G401 (cell line): ENCODE data around the gene CAMTA1. TPM values are rescaled to one million over a fixed set of nuclear protein-coding genes. Genes with fewer than 3 reads are reported as not detected.

Source experiments
- DNase-seq: peaks from one replicate; pipeline ENCODE4 v3.0.0-alpha.2; 2015; ENCODE audit warnings: low spot score
- in situ Hi-C: cut with HindIII; loops from 2 replicates; pipeline ENCODE4 v1.10.0; 2016; ENCODE audit warnings: low sequenced_read_pairs, mixed read lengths
- total RNA-seq: library from RNA; depleted of rRNA; stranded (reverse); fragments of >200 nt; shearing (Covaris generic); gene quantifications from 2 replicates; pipeline ENCODE4 v1.2.3, GENCODE V29; 2014

Gene CAMTA1
- total RNA-seq, 1 experiment from 2014 or later = 137 TPM

DNA sequence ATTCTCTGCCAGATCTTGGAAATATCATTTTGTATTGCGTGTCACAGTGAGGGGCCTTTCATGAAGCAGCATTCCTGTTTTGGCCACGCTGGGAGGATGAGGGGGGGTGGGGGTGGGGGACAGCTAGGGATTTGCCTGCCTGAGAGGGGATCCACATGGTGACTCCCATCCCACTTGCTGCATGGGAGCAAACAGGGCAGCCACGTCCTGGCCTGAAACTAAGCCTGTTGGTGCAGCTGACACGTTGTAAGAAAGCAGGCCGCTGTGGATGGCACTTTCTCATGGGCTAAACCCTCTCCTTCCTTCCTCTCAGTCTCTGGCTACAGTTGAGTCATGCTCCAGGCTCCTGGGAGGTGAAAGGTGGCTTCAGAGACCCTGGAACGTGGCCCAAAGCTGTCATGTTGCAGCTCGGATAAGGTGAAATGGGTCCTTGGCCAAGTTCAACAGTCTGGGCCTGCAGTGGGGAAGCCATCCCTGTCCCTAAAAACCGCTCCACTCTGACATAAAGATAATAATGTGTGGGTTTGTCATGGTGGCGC lies 639.2 kb downstream of the CAMTA1 start:
- in situ Hi-C loops = no loop called here
- no peak for DNase-seq

DNA sequence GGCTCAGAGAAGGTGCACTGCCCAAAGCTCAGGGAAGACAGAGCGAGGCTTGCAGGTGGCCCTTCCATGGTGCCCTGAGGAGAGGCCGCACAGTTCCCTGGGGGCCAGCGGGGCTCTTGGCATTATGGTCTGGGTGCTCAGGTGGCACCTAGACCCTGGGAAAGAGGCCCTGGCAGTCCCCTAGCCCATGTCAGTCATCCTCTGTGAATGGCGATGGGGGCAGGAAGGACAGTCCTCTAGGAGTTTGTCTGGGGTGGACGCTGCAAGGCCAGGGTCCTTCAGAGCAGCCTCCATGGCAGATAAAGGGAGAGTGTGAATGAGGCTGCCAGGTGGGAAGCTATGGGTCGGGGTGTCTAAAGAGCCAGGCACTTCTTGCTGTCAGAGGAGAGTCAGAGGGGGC lies 640.0 kb downstream of the CAMTA1 start:
- no peak for DNase-seq
- in situ Hi-C loops = no loop called here

DNA sequence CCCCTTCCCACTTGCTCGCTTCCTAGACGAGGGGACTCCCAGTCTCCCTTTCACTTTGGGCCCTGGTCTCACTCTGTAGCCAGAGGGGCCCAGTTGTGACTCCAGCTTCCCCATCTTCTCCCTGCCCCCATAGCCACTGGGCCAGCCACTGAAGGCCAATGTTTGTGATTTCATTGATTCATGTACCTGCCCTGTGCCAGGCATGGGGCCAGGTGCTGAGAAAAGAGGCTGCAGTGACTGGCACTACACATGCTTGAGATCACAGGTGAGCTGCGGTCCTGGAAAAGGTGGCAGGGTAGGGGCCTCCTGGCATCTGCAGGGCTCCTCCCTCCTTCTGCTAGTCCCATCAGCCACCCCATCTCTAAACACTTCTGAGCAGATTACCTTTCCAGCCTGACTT lies 640.5 kb downstream of the CAMTA1 start:
- in situ Hi-C loops = no loop called here

DNA sequence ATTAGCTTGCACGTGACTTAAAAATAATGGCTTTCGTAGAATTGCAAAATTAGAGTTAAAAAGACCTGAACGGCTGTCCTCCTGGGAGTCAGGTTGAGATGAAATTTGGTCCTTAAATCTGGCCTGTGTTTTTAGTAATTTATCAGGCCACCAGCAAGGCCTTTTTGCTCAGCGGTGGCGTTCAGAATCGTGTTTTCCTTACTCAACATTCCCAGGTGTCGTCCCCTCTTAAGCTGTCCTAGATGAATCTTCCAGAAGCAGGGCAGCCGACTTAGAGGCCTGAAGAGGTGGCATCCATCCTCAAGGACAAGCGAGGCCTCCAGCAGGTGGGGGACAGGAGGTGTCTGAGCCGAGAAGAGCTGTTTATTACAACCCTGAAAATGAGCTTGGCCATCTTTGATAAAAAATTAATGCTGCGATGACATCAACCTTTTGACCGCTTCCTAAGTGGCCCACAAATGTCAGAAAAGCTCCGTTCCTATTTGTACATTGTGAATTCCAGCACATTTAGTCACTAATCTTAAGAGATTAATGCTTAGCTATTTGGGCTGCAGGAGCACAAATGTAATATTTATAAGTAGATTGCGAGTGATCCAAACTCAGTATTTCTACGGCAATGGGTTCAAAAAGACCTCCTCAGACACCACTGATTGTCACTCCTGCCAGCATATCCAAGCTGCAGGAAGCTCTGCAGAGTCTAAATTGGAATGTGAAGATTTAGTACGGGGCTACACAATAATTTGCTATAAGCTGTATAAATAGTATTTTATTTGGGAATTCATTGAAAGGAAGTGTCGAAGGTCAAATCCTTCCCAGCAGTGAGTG lies 641.7 kb downstream of the CAMTA1 start:
- no peak for DNase-seq
- in situ Hi-C loops = no loop called here

More for the DNA sequence above, 640.5 kb downstream of the CAMTA1 start:
- no peak for DNase-seq

DNA sequence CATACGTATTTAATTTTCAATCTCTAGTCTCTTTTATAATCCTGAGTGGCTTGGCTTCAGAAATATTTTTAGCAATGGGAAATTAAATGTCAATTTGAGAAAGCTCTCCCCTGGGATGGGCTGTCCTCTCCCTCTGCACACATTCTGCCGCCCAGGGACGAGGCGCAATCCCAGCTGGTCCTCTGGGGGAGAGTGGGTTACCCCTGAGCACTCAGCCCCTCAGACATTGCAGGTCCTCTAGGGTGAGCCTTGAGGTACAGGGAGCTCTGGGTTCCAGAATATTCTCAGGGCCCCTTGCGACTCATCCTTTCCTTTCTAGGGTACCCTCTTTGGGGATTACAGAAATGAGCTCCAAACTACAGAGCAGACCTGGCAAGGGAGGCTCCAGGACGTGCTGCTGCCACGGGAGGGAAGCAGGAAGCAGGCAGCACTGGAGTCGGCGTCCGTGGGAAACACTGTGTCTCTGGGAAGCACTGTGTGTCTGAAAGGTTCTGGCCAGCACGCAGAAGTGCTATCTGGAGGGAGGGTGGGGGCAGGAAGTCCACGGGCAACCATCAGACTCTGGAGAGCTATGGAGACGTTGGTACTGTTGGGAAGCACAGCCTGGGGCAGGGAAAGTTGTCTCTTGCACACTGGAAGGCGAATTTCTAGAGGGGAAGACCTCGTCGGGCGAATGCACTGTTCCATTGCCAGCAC lies 642.5 kb downstream of the CAMTA1 start:
- in situ Hi-C loops = no loop called here
- no peak for DNase-seq

DNA sequence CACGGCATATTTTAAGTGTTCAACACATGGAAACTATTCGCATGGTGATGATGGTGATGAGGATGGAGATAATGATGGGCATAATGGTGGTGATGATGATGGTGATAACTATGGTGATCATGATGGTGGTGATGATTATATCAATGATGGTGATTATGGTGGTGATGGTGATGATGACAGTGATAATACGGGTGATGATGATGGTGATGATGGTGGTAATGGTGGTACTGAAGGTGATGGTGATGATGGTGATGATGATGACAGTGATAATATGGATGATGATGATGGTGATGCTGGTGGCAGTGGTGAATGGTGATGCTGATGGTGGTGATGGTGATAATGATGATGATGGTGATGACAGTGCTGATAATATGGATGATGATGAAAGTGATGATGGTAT lies 644.0 kb downstream of the CAMTA1 start:
- in situ Hi-C loops = no loop called here

DNA sequence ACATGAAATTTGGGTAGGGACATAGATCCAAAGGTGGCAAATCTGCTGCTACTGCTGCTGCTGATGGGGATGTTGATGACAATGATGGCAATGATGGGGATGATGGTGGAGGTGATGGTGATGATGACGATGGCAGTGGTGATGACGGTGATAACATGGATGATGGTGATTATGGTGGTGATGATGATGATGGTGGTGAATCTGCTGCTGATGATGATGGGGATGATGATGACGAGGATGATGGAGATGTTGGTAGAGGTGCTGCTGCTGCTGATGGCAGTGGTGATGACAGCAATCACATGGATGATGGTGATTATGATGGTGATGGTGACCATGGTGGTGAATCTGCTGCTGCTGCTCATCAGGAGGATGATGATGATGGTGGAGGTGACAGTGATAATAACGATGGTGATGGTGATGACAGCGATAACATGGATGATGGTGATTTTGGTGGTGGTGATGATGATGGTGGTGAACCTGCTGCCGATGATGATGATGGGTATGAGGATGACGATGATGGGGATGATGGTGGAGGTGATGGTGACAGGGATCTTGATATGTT lies 644.9 kb downstream of the CAMTA1 start:
- DNase-seq = no peak
- in situ Hi-C loops = no loop called here

More for the DNA sequence above, 644.0 kb downstream of the CAMTA1 start:
- DNase-seq = no peak

DNA sequence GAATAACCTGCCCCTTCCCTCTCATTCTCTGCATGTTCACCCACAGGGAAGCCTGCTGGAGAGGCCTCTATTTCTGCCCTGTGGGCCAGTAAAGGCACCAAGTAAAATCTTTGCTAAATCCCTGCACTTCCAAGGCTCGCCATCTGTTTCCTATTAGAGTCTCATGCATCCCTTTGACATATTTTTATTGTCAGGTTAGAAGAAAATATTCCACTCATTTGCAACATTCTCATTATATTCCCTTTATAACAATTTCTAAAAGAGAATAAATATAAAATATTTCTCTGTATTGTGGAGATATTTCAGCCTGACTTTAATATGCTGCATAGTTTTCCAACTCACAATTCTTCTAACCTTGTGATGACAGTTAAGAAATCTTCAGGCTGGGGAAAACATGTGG lies 645.4 kb downstream of the CAMTA1 start:
- no peak for DNase-seq
- in situ Hi-C loops = no loop called here

DNA sequence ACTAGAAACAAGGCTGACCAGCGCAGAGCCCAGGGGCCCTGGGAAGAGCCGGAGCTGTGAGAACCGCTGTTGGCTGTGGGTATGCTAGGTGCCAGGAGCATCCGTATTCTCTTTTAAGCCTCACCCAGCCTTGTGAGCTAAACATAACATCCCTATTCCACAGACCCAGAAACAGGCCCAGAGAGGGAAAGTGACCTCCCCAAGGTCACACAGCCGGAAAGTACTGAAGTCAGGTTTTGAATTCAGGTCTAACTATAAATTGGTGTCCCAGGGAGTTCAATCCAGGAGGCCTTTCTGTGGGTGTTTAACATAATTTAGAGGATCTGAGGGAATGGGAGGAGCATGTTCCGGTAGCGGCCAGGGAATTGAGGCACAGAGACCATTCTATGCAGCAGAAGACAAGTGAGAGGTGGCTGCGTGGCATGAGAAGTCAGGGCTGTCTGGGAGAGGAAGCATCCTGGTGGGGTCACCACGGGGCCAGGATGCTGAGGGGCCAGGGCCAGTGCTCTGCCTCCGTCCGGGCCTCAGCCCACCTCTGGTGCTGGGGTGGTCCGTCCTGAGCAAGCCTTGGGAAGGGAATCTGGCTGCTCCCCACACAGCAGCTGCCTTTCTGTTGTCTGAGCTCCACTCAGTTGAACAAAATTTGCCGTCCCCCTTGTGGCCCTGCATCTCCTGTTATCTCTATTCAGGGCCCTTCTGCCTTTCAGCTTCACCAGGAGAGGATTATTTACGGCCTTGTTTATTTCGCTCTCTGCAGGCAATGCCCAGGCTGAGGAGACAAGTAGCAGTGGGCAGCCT lies 647.0 kb downstream of the CAMTA1 start:
- DNase-seq = no peak
- in situ Hi-C loops = no loop called here

DNA sequence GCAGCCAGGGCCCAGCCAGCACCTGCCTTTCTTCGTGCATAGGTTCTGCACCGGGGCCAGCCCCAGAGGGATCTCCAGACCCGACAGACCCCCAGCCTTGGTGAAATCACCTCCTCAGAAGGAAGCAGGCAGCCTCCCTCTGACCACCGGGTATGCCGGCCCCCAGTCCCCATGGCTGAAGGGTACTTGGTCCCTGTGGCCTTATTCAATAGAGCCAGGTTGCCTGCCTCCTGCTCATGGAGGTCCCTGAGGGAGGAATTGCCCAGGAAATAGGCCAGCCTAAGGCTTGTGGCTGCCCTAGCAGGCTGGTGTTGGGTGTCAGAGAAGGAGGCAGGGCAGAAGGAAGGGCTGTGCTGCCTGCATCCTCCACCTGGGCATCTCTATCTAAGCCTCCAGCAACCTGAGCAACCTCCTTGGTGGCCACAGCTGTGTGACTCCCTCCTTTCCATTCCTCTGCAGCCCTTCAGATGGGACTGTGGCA lies 647.7 kb downstream of the CAMTA1 start:
- no peak for DNase-seq
- in situ Hi-C loops = no loop called here

DNA sequence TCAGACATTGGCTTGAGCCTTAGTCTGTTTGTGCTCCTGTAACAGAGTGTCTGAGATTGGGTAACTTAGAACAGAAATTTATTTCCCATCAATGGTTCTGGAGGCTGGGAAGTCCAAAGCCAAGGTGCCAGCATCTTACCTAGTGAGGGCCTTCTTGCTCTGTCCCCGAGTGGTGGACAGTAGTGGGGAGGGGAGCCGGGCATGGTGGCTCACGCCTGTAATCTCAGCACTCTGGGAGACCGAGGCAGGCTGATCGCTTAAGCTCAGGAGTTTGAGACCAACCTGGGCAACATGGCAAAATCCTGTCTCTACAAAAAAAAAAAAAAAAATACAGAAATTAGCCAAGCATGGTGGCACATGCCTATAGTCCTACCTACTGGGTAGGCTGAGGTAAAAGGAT lies 649.3 kb downstream of the CAMTA1 start:
- in situ Hi-C loops = no loop called here
- DNase-seq = no peak

DNA sequence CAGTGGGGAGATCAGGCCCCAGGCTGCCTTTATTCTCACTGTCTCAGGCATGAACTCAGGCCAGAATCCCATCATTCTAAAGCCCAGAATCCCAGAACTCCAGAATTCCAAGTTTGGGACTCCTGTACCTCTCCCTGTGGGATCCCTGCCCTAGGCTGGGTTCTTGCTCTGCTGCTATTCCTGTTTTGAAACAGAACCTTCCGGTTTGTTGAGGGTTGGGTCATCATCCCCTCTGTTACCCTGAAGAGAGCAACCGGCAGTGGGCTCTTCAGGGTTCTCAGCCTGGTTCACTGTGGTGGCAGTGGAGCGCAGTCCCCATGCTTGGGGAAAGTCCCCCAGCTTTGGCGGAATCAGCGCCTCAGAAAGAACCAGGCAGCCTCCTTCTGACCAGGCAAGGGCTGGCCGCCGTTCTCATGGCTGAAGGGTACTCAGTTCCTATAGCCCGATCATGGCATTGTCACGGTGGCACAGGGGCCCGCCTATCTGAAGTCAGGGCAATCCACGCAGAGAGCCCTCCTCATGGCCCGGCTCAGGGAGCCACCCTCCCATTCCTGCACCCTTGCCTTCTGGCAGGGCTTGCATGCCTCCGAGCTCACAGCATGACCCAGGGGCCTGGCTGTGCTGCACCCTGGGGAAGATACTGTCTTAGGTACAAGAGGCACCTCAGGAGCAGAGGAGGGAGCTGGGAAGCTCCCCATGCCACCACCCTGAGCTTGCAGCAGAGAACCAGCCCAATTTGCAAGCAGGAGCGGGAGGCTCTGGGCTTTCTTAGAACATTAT lies 650.2 kb downstream of the CAMTA1 start:
- no peak for DNase-seq
- in situ Hi-C loops = no loop called here

DNA sequence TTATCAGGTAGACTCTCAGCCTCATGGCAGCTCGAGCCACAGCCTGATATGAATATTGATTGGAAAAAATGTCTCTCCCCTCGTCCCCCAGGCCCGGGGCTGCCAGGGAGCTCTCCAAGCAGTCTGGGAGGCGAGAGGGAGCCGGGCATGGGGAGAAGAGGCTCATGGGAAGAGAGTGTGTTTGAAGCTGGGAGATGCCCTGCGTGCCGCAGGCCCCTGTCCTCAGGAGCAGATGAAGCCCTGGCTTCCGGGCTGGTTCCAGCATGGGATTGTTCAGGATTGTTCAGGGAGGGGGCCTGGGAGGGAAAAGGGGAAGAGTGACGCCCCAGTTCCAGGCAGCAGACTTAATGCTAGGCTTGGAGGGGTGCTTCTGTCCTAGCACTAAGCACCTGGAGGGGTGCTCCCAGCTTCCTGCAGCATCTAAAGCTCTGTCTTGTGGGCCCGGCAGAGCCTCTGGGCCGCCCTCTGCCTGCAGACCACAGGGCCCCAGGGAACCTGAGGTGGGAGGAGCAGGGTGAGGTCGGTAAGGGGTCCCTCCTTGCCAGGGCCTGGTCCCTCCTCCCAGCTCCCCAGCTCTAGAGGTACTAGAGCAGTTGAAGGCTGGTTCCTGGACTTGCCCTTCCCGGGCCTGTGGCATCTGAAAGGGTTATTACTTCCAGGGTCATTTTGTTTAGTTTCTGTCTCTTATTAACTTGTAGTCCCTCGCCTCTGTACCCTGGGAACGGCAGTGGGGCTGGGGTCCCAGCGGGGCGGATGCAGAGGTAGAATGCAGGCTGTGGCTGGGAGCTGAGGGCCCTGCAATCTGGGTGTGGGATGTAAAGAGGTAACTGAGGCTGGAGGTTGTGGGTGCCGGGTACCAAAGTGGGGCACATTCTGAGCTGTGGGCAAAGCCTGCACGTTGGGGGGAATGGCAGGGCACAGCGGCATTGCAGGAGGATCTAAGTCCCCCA lies 651.1 kb downstream of the CAMTA1 start:
- in situ Hi-C loops = no loop called here
- DNase-seq = no peak

DNA sequence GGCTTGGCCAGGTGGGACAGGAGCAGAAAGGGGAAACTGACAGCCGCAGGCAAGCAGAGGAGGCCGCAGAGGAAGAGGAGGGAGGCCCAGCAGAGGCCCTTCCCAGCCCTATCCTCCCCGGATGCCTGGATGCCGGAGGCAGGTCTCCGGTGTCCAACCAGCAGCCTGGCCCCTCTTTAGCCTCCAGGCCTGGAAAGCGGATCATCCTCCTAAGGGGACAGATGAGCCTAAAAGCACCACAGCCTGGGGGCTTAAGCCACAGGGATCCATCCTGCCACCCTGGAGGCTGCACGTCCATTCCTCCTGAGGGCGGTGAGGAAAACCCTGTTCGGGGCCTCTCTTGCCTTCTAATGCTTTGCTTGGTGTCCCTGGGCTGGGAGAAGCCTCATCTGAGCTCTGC lies 651.8 kb downstream of the CAMTA1 start:
- no peak for DNase-seq
- in situ Hi-C loops = no loop called here

DNA sequence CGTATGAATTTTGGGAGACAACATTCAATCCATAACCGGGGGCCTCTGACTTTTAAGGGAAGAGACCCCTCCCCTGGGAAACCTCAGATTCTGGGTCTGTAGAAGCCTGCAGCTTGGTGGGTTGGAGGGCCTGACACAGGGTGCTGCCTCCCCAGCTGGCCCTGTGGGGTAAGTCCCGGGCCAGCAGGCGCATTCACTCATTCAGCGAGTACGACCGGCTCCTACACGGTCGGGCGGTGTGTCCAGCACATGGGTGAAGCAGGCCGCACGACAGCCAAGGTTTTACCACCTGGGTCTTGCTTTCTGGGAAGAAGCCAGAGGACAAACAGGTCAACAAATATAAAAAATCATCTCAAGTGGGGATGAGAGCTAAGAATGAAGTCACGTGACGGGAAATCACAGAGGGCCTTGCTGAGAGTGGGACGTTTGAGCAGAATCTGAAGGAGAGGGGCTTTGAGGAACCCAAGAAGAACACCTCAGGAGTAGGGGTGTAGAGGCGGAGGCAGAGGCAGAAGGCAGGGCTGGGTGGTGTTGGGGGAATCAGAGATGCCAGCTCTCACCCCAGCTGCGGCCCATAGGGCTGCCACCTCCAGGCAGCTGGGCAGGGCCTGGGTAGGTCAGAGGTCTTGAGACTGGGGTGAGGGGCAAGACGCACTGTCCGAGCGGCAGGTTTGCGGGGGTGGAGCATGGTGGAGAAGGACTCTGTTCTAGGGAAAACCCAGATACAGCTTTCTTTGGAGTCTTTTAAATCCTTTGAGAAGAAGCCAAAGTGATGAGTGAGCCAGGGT lies 652.5 kb downstream of the CAMTA1 start:
- no peak for DNase-seq
- in situ Hi-C loops = no loop called here

DNA sequence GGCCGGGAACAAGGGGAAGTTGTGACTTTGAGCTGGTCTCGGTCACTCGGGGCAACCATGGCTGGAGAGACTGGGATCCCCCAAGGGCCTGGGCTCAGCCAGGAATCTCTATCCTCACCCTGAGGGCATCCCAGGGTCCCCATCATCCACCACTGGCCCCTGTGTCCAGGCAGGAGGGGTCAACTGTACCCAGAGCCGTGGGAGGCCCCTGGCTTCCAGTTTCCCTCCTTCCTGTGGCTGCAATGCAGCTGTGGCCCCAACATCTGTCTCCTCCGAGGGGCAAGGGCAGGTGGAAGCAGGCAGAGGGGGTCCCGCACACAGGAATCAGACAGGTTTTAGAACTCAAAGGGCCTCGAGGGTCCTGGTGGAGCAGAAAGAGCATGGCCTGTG lies 653.1 kb downstream of the CAMTA1 start:
- no peak for DNase-seq
- in situ Hi-C loops = no loop called here
